CD4-positive, CD25-positive, alpha-beta regulatory T cell (primary cell): ENCODE measurements around the gene FLNB. TPM values are rescaled to one million over a fixed set of nuclear protein-coding genes. Genes with fewer than 3 reads are reported as not detected.

ENCODE experiments used
- ATAC-seq, 2 donors: fragments of 150-1000 bp; cut with Tn5 transposase; one replicate each; pipeline ENCODE4 v1.10.0; 2021; ENCODE audit warnings: low read depth in 2 of 2, moderate number of reproducible peaks in 2 of 2, moderate library complexity in 1 of 2
- DNase-seq, 3 donors: peaks; one replicate each; pipeline versions ENCODE4 v3.0.0 to v3.0.0-alpha.2; 2012 to 2022; ENCODE audit warnings: mixed read lengths in 1 of 3
- H3K27ac ChIP-seq: one replicate; pipeline ENCODE4 v1.7.0; 2013; ENCODE audit warnings: mild to moderate bottlenecking, low read length; ENCODE audit not compliant: insufficient read depth, poor library complexity, severe bottlenecking
- H3K27me3 ChIP-seq: one replicate; pipeline ENCODE4 v1.7.0; 2013; ENCODE audit warnings: low read length; ENCODE audit not compliant: control insufficient read depth, insufficient read depth
- H3K36me3 ChIP-seq: one replicate; pipeline ENCODE4 v1.7.0; 2013; ENCODE audit warnings: mild to moderate bottlenecking, low read length, moderate library complexity; ENCODE audit not compliant: control insufficient read depth, insufficient read depth
- H3K4me1 ChIP-seq: 2 replicates; pipeline ENCODE4 v1.7.0; 2013; ENCODE audit warnings: mild to moderate bottlenecking, low read length; ENCODE audit not compliant: insufficient read depth, control insufficient read depth, poor library complexity, severe bottlenecking
- H3K4me3 ChIP-seq: one replicate; pipeline ENCODE4 v1.7.0; 2013; ENCODE audit warnings: low read depth, mild to moderate bottlenecking, low read length, moderate library complexity
- H3K9me3 ChIP-seq, 2 experiments: 1 replicate in 1 of 2; 2 replicates in 1 of 2; pipeline ENCODE4 v1.7.0; 2013; ENCODE audit warnings: low read length in 2 of 2, mild to moderate bottlenecking in 1 of 2, moderate library complexity in 1 of 2; ENCODE audit not compliant: control insufficient read depth in 2 of 2
- H3K27ac Mint-ChIP-seq, 3 donors: one replicate each; pipeline ENCODE4 v1.8.0; 2020 to 2022; ENCODE audit warnings: mild to moderate bottlenecking in 3 of 3, mixed read lengths in 3 of 3, moderate library complexity in 2 of 3
- H3K27me3 Mint-ChIP-seq: one replicate; pipeline ENCODE4 v1.8.0; 2022; ENCODE audit warnings: mild to moderate bottlenecking, mixed read lengths
- H3K36me3 Mint-ChIP-seq: one replicate; pipeline ENCODE4 v1.8.0; 2020; ENCODE audit warnings: mixed read lengths
- H3K4me1 Mint-ChIP-seq, 4 donors: one replicate each; pipeline ENCODE4 v1.8.0; 2020 to 2022; ENCODE audit warnings: mixed read lengths in 4 of 4, mild to moderate bottlenecking in 1 of 4
- H3K4me3 Mint-ChIP-seq, 4 donors: one replicate each; pipeline ENCODE4 v1.8.0; 2020 to 2022; ENCODE audit warnings: mild to moderate bottlenecking in 4 of 4, mixed read lengths in 4 of 4, moderate library complexity in 3 of 4
- H3K9me3 Mint-ChIP-seq, 7 donors: one replicate each; pipeline ENCODE4 v1.8.0; 2020 to 2022; ENCODE audit warnings: mixed read lengths in 7 of 7, mild to moderate bottlenecking in 3 of 7, moderate library complexity in 2 of 7
- polyA plus RNA-seq, 4 donors: library from polyadenylated mRNA; unstranded; fragments of 300-500 nt; fragmentation: Illumina TruSeq; gene quantifications; one replicate each; pipeline ENCODE4 v1.2.3, GENCODE V29; 2021
- total RNA-seq: library from RNA; stranded (reverse); gene quantifications from one replicate; pipeline ENCODE4 v1.2.3, GENCODE V29; 2022

FLNB gene
- total and polyA plus RNA-seq, 5 donors from 2014 or later = 8.9 to 40.8 (median 14.5) TPM

DNA sequence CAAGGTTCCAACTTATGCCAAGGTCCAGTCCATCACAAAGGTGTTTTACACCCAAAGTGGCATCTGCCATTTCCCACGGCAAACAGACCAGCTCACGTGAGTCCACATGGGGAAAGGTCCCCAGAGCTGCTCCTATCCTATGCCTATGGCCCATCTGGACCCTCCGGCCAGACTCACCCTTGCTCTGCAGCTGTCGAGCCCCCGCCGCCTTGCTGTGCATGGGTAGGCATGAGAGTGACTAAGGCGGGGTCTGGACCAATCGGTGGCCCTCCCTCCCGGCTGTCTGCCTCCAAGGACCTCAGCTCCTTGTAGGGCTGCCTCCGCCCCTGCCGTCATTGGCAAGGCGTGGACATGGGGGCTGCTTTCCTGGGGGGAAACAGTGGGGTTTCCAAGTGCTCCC lies 175.7 kb downstream of the FLNB start:
- H3K27me3 Mint-ChIP-seq = peaks cover 4% of the 10 kb centered on the region
- ATAC-seq = no peak
- Histone ChIP-seq H3K27ac (no peak overlapping the region), H3K36me3 (no peaks in the 10 kb centered on the region), H3K4me1 (peaks cover 3% of the 10 kb centered on the region), H3K9me3 (no peaks in the 10 kb centered on the region), H3K4me3 (no peak overlapping the region), H3K27me3 (no peaks in the 10 kb centered on the region)
- H3K4me1 Mint-ChIP-seq = peaks cover 0 to 4% (median 1%) of the 10 kb centered on the region in 4 donors
- H3K27ac Mint-ChIP-seq = no peak overlapping the region
- DNase-seq = no peak
- H3K9me3 Mint-ChIP-seq = no peaks in the 10 kb centered on the region
- H3K36me3 Mint-ChIP-seq = no peaks in the 10 kb centered on the region
- H3K4me3 Mint-ChIP-seq = no peak overlapping the region

DNA sequence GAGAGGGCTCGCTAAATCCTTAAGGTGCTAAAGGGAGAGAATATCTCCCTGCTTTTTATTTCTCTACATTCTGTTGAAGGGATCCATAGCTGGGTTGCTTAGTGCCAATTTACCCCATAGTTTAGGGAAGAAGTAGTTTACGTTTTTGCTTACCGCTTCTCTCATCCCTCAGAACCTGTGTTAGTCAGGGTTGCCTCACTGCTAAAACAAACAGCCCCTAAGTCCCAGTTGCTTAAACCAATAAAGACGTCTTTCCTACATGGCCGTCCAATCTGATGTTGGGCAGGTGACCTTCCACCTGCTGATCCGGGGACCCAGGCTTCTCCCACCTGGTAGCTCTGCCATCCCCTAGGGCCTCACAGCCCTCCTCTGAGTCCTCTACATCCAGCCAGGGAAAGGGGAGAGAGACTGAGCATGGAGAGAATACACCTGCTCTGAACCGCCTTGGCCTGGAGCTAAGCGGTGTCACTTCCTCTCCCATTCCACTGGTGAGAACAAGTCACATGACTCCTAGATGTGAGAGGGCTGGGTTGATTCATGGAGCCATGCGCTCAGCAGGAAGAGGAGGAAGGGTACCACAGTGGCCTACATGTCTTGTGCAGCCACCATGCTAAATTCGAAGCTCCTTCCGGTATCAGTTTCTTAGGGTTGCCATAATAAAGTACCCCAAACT lies 176.2 kb downstream of the FLNB start:
- DNase-seq (no peak), ATAC-seq (no peak)
- peaks cover 3% of the 10 kb centered on the region for H3K4me1 ChIP-seq
- H3K27ac ChIP-seq = no peak overlapping the region
- H3K27me3 ChIP-seq = no peaks in the 10 kb centered on the region
- no peaks in the 10 kb centered on the region for H3K9me3 ChIP-seq
- Mint-ChIP-seq H3K9me3 (no peaks in the 10 kb centered on the region), H3K4me3 (no peak overlapping the region), H3K36me3 (no peaks in the 10 kb centered on the region), H3K27me3 (peaks cover 4% of the 10 kb centered on the region), H3K4me1 (peaks cover 0 to 4% (median under 1%) of the 10 kb centered on the region in 4 donors), H3K27ac (no peak overlapping the region)
- H3K4me3 ChIP-seq = no peak overlapping the region
- no peaks in the 10 kb centered on the region for H3K36me3 ChIP-seq

DNA sequence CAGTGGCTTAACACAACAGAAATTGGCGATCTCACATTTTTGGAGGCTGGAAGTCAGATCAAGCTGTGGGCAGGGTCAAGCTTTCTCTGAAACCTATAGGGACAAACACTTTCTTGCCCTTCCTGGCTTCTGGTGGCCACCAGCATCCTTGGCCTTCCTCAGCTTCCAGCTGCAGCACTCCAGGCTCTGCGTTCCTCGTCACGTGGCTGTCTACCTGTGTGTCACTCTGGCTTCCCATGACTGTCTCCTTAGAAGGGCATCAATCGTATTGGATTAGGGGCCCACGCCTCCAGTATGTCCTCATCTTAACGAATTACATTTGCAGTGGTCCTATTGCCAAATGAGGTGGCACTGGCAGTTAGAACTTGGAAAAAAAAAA lies 176.7 kb downstream of the FLNB start:
- H3K27ac Mint-ChIP-seq = no peak overlapping the region
- no peak overlapping the region for H3K4me3 Mint-ChIP-seq
- H3K9me3 Mint-ChIP-seq = no peaks in the 10 kb centered on the region

GRCh38 chr3:58188173-58188564 lies 179.9 kb downstream of the FLNB start:
- Mint-ChIP-seq H3K4me3 (no peak overlapping the region), H3K9me3 (no peaks in the 10 kb centered on the region)
- ATAC-seq = no peak

More for the DNA sequence above, 176.7 kb downstream of the FLNB start:
- Histone ChIP-seq H3K9me3 (no peaks in the 10 kb centered on the region), H3K27me3 (no peaks in the 10 kb centered on the region), H3K4me1 (peaks cover 3% of the 10 kb centered on the region), H3K4me3 (no peak overlapping the region), H3K27ac (no peak overlapping the region), H3K36me3 (no peaks in the 10 kb centered on the region)
- Mint-ChIP-seq H3K4me1 (peaks cover 0 to 4% (median under 1%) of the 10 kb centered on the region in 4 donors), H3K27me3 (peaks cover 4% of the 10 kb centered on the region), H3K36me3 (no peaks in the 10 kb centered on the region)
- ATAC-seq = no peak
- no peak for DNase-seq

GRCh38 chr3:58188921-58189451 lies 180.8 kb downstream of the FLNB start:
- ATAC-seq = no peak
- no peaks in the 10 kb centered on the region for H3K27me3 ChIP-seq
- no peaks in the 10 kb centered on the region for H3K9me3 ChIP-seq
- no peak overlapping the region for H3K27ac Mint-ChIP-seq
- no peak overlapping the region for H3K4me3 Mint-ChIP-seq
- H3K36me3 Mint-ChIP-seq = no peaks in the 10 kb centered on the region
- no peaks in the 10 kb centered on the region for H3K36me3 ChIP-seq
- H3K9me3 Mint-ChIP-seq = no peaks in the 10 kb centered on the region
- H3K4me3 ChIP-seq = no peak overlapping the region
- H3K4me1 ChIP-seq = peaks cover 3% of the 10 kb centered on the region
- H3K27ac ChIP-seq = no peak overlapping the region
- no peaks in the 10 kb centered on the region for H3K27me3 Mint-ChIP-seq
- no peak for DNase-seq
- peaks cover 0 to 4% (median under 1%) of the 10 kb centered on the region in 4 donors for H3K4me1 Mint-ChIP-seq

More at GRCh38 chr3:58188173-58188564, 179.9 kb downstream of the FLNB start:
- peaks cover 3% of the 10 kb centered on the region for H3K4me1 ChIP-seq
- no peak overlapping the region for H3K27ac ChIP-seq
- H3K4me1 Mint-ChIP-seq = peaks cover 0 to 4% (median under 1%) of the 10 kb centered on the region in 4 donors
- DNase-seq = no peak
- H3K4me3 ChIP-seq = no peak overlapping the region
- no peaks in the 10 kb centered on the region for H3K27me3 Mint-ChIP-seq
- H3K9me3 ChIP-seq = no peaks in the 10 kb centered on the region
- H3K36me3 ChIP-seq = no peaks in the 10 kb centered on the region
- no peaks in the 10 kb centered on the region for H3K36me3 Mint-ChIP-seq
- no peaks in the 10 kb centered on the region for H3K27me3 ChIP-seq
- no peak overlapping the region for H3K27ac Mint-ChIP-seq

DNA sequence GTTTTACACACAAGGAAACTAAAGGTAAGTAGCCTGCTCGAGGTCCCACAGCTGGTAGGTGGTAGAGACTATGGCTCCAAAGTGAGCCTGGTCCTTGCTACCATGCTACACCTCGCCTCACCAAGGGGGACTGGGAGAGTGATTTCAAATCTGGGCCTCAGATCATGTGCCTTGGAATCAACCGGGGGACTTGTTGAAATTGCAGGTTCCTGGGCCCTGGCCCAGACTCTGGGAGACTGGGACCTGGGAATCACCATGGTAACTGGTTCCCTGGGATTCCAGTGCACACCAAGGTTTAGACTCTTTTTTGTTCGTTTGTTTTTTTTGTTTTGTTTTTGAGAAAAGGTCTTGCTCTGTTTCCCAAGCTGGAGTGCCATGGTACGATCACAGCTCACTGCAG lies 181.5 kb downstream of the FLNB start:
- H3K9me3 ChIP-seq = no peaks in the 10 kb centered on the region
- no peaks in the 10 kb centered on the region for H3K36me3 ChIP-seq
- H3K4me3 Mint-ChIP-seq = no peak overlapping the region
- no peaks in the 10 kb centered on the region for H3K27me3 Mint-ChIP-seq
- no peaks in the 10 kb centered on the region for H3K36me3 Mint-ChIP-seq
- DNase-seq = no peak
- H3K27ac ChIP-seq = no peak overlapping the region
- no peaks in the 10 kb centered on the region for H3K9me3 Mint-ChIP-seq
- ATAC-seq = no peak
- H3K4me1 Mint-ChIP-seq = peaks cover 0 to 4% (median under 1%) of the 10 kb centered on the region in 4 donors
- no peak overlapping the region for H3K27ac Mint-ChIP-seq
- peaks cover 3% of the 10 kb centered on the region for H3K4me1 ChIP-seq
- no peaks in the 10 kb centered on the region for H3K27me3 ChIP-seq
- no peak overlapping the region for H3K4me3 ChIP-seq

- Mint-ChIP-seq H3K36me3 (no peaks in the 10 kb centered on the region), H3K27ac (no peak overlapping the region), H3K4me3 (no peak overlapping the region), H3K4me1 (peaks cover 0 to 4% (median under 1%) of the 10 kb centered on the region in 4 donors), H3K27me3 (no peaks in the 10 kb centered on the region), H3K9me3 (no peaks in the 10 kb centered on the region)
- H3K27me3 ChIP-seq = no peaks in the 10 kb centered on the region
- H3K36me3 ChIP-seq = no peaks in the 10 kb centered on the region
- H3K4me3 ChIP-seq = no peak overlapping the region
- H3K9me3 ChIP-seq = no peaks in the 10 kb centered on the region
- no peak overlapping the region for H3K27ac ChIP-seq
- ATAC-seq (no peak), DNase-seq (no peak)
- peaks cover 3% of the 10 kb centered on the region for H3K4me1 ChIP-seq
Measured at GRCh38 chr3:58190291-58190690, 182.1 kb downstream of the FLNB start.

- H3K36me3 ChIP-seq = no peaks in the 10 kb centered on the region
- peaks cover 3% of the 10 kb centered on the region for H3K4me1 ChIP-seq
- H3K4me1 Mint-ChIP-seq = peaks cover 0 to 4% (median under 1%) of the 10 kb centered on the region in 4 donors
- DNase-seq (no peak), ATAC-seq (no peak)
- no peak overlapping the region for H3K4me3 Mint-ChIP-seq
- no peaks in the 10 kb centered on the region for H3K36me3 Mint-ChIP-seq
- H3K27me3 Mint-ChIP-seq = no peaks in the 10 kb centered on the region
- H3K27me3 ChIP-seq = no peaks in the 10 kb centered on the region
- H3K4me3 ChIP-seq = no peak overlapping the region
- no peaks in the 10 kb centered on the region for H3K9me3 Mint-ChIP-seq
- no peak overlapping the region for H3K27ac ChIP-seq
- H3K27ac Mint-ChIP-seq = no peak overlapping the region
- H3K9me3 ChIP-seq = no peaks in the 10 kb centered on the region
Measured at GRCh38 chr3:58190882-58191281, 182.7 kb downstream of the FLNB start.
